NCI-H1048 (cell line): ENCODE measurements around the gene USP34.
"Not testable (repeated sequence)": the region's sequence is repeated elsewhere in the genome, so short reads cannot be mapped to it uniquely, and the experiment has no call there.

Source experiments
- DNase-seq: peaks from one replicate; lab custom pipeline; 2025; lab: John Stamatoyannopoulos, UW

Gene USP34

GRCh38 chr2:61184263-61184662, 286.6 kb downstream of the USP34 start:
- DNase-seq: no peak

- no peak for DNase-seq
Observed at GRCh38 chr2:61183795-61184194, 287.1 kb downstream of the USP34 start.

DNA sequence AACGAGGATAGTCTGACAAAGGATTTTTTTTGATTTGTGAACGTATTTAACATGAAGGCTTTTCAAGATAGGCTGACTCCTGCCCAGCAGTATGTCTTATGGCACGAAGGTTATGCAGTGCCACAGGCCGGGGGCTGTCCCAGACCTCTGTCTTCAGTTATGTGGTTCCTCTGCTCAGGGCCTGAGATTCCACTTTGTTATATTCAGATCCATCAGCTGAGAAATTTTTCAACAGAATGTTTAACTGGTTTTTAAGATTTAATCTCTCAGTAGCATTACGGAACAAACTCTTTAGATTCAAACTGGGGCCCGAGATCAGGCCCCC, 288.9 kb downstream of the USP34 start:
- DNase-seq: no peak

DNA sequence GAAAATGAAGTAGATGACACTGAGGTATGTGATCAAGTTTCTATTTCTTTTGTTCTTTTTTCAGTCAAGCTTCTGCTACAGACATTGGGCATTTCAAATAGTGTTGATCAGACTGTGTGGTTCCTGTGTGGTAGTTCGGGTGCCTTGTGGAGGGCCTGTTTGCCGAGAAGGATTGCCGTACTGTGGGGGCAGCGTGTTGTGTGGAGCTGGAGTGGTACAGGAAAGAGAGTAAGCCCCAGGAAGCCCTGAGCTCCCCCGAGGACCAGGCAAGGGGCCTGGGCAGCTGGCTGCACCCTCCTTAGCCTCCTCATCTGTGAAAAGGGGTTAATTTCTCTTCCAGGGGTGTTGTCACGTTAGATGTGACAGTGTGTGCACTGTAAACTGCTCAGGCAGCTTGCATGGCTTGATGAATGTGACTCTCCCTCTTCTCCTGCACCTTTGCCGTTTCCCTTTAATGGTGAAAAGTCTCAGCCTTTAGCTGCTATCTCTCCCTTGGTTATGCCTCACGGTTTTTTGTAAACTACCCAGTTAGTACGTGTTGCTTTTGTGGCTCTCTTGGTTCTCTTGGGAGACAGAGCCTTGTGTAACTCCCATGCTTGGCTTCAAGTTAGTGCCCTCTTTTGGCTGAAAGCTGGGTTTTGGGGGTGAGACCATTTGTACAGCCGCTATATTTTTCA, 289.4 kb downstream of the USP34 start:
- no peak for DNase-seq

DNA sequence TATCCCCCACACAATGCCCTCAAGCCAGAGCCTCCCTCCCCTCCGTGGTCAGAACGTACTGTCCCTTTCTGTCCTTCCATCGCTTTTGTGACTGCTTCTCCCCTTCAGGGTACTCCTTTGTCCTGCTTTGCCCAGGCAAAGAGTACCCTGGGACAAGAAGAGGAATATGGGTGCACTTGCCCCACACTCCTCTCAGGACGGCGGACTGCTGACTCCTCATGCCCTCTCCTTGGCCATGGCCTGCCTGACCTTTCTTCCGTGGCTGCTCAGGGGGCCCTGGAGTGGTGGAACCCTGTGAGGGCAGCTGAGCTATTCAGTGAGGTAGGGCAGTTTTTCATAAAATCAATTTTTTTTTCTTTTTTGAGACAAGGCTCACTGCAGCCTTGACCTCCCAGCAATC, 290.2 kb downstream of the USP34 start:
- no peak for DNase-seq

GRCh38 chr2:61179701-61180639, 290.9 kb downstream of the USP34 start:
- DNase-seq: no peak

GRCh38 chr2:61178603-61179545, 292.0 kb downstream of the USP34 start:
- no peak for DNase-seq

DNA sequence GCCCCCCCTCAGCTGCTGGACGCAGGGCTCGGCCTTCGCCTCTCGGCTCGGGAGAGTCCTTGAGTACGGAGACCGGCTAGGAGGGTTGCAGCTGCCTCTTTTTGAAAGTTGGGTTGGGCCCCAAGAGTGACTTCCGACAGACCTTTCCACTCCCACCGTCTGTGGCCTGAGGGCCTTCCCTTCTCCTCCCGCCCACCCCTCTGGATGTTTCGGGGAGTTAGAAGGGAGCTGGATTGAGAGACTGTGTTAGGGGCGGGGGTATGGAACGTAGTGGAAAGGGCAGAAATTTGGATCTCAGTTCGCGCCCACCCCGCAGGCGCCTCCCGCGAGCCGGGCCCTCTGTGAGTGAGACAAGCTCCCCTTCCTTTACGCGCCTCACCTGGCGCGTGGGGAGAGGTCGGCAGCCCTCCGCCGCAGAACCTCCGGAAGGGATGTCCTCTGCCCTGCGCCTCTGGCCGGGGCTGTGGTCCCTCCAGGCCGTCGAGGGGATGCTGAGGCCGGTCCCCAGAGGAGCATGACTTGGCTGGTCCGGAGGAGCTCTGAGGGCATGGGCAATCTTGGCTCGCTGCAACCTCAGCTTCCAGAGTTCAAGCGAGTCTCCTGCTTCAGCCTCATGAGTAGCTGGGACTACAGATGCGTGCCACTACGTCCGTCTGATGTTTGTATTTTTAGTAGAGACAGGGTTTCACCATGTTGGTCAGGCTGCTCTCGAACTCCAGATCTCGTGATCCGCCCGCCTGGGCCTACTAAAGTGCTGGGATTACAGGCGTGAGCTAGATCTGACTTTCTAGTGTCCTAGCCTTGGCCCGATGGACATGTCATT, 292.9 kb downstream of the USP34 start:
- DNase-seq: no peak

GRCh38 chr2:61176755-61177726, 293.8 kb downstream of the USP34 start:
- DNase-seq: peak; percentile 84

GRCh38 chr2:61175036-61175435, 295.9 kb downstream of the USP34 start:
- no peak for DNase-seq

DNA sequence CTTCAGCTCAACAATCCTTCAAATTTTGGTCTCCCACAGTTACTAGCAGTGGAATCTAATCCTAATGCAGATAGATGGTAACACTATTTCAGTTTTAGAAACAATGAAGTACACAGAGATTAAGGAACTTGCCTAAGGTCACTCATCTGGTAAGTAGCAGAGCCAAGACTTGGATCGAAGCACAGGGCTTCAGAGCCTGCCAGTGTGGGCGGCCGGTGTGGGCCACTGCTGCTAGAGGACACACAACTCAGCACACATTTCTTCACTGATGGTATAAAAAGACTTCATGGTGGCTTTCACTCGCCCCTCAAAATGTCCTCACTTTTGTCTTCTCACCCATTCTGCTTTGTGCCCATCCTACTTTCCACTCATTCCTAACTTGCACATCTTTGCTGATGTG, 297.8 kb downstream of the USP34 start:
- DNase-seq: no peak

DNA sequence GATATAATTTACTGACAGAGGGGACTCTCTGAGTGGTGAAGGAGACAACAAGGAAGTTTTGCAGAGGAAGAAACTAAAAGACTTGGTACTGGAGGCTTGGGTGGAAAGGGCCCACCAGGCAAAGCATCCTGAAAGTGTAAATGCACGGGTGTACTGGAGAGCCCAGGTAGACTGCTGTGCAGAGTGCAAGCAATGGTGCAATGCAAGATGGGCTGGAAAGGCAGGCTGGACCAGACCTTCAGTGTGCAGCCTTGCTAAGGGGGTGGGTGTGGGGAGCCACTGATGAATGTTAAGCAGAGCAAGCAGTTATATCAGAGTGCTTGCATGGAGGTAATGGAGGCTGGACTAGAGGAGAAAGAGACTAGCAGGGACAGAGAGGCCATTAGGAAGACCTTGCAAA, 298.2 kb downstream of the USP34 start:
- DNase-seq: no peak

GRCh38 chr2:61167579-61167978, 303.3 kb downstream of the USP34 start:
- DNase-seq: no peak

DNA sequence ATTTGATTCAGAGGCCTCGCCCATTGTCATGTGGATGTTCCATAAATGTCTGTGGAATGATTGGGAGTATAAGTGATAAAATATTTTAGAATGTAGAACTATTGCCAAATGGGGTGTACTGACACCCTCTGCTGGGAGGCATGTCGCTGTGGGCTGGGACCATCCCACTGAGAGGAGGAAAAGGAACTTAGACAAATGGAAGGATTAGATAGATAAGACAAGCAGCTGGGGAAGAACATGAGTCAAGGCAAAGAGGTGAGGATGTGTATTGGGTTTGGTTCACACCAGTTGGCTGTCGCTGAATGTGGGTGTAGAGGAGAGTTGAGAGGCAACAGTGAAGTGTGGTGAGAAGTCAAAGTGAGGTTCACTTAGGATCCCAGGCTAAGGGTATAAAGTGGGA, 304.9 kb downstream of the USP34 start:
- no peak for DNase-seq

DNA sequence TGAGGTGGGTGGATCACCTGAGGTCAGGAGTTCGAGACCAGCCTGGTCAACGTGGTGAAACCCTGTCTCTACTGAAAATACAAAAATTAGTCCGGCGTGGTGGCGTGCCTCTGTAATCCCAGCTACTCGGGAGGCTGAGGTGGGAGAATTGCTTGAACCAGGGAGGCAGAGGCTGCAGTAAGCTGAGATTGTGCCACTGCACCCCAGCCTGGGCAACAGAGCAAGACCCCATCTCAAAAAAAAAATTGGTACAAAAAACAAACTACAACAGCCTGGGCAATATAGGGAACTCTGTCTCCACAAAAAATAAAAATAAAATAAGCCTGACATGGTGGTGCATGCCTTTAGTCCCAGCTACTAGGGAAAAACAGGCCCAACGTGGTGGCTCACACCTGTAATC, 305.8 kb downstream of the USP34 start:
- DNase-seq: not testable (repeated sequence)

- no peak for DNase-seq
Observed at GRCh38 chr2:61162721-61163120, 308.2 kb downstream of the USP34 start.

- DNase-seq: no peak
Observed at GRCh38 chr2:61161888-61162287, 309.0 kb downstream of the USP34 start, which contains the start of gene C2orf74. TSS of gene C2orf74 (plus strand) at chr2:61162188. CDS start at chr2:61162515, 327 bp downstream.

DNA sequence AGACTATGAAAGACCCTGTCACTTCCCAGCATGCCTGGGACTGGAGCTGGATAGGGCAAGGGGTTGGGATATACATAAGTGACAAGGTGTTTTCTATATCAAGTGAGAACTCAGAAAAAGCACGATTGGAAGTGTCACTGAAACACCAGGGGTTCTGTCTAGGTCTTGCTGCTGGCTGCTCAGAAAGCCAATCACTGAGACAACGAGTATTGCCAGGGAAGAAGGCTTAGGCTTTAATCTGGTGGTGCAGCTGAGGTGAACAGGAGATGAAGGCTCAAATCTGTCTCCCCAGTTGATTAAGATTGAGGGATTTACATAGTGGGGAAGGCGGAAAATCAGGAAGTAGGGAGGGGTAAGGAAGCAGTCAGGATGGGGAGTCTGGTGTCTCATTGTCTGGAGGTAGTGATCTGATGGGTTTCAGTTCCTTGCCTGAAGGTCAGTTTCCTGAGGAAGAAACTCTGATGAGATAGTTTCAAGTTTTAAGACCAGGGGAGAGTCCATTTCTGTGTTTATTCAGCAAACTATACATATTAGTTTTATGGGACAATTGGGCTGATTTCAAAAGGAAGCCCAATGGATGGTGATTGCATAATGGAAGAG, 312.4 kb downstream of the USP34 start:
- no peak for DNase-seq

DNA sequence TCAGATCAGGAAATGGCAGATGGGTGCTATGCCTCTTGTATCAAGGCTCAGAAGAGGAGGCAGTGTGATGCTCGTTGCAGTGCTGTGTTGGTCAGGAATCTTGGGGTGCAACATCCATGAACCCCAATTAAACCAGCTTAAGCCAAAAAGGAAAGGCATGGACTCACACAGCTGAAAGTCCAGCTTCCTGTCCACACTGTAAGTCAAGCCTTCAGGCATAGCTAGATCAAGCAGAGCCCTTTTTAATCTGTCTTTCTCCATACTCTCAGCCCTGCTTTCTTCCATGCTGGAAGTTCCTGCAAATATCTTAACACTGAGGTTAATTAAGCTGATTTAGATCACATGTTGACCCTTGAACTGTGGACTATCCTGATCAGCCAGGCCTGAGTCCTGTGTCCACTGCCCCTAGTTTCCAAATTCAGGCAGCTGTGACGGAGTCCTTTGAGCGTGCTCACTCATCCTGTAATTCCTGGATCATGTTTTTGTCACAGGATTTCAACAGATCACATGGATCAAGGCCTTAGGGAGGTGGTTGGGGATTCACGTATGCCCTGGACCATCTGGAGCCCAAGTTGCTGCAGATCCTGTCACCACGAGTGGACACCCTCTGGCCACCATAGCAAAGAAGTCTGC, 313.4 kb downstream of the USP34 start:
- no peak for DNase-seq
